NCI-H1436 treated with DMSO at 0.1 percent for 48 hours (cell line): ENCODE measurements around the gene FAM240B.

Source experiments
- DNase-seq: peaks from one replicate; lab custom pipeline; 2025; lab: John Stamatoyannopoulos, UW

The FAM240B gene

DNA sequence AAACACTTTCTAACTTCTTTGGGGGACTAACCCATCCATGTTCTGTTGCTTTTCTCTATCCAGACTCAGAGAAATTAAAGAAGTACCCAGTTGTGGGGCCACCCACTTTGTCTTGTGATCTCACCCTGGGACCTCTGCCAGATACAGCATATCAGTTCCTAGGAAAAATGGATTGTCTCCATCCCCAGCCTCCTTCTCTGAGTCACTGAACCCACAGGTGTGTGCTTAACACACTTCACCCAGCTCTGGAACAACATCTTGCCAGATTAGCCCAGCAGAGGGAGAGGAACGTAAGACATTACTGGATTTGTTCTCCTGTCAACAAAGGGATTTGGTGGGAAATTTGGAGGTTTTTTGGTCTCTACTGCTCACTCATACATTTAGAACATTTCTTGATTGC, 19.2 kb downstream of the FAM240B start:
- no peak for DNase-seq

DNA sequence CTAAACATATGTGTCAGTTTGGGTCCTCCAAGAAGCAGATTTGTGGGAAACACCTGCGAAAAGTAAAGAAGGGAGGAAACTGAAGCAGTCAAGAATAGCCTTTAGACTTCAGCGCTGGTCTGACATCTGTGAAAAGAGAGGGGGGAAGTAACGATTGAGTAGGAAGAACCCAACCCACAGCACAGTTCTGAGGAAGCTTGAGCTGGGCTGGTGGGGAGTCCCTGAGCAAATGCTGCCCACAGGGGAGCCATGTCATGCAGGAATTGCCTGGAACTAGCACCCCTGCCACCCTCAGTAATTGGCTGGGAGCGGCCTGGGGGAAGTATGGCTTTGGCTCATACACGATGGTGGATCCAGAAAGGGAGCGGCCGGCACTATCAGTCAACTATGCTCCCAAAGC, 20.6 kb downstream of the FAM240B start:
- DNase-seq: no peak

DNA sequence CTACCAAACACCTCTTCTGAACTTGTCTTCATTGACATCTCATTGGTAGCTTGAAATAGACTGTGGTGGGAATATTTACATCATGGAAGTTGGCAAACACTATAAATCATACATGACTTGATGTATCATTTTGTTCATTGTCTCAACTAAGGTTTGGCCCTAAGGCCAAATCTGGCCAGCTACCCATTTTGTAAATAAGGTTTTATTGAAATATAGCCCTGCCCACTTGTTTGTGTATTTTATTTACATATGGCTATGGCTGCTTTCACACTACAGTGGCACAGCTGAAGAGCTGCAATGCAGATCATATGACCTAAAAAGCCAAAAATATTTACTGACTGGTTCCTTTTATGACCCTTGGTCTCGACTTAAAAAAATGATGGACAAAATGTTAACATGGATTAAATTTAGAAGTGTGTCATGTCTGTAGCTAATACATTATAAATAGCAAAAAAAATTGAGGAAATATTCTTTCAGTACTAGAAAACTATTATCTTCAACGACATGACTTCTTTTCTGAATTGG, 22.1 kb downstream of the FAM240B start:
- no peak for DNase-seq

DNA sequence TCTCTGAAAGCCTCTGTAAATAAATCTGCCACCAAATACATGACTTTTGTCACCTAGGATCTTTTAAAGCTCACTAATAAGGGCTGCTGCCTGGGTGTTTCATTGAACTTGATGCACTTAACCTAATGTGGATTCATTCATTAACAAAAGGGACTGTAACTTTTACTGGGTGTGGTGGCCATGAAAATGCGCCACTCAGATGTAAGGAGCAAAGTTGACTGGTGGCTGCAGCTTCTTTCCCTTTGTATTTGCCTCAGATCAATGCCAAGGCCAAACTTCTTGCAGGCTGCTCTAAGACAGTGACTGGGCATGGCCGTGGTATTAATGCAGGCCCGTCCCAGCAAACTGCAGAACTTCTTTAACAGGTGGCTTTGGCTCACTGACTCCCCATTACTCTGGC, 22.9 kb downstream of the FAM240B start:
- no peak for DNase-seq

- DNase-seq: no peak
Measured at GRCh38 chr9:38694676-38695075, 25.3 kb downstream of the FAM240B start.

- no peak for DNase-seq
Measured at GRCh38 chr9:38692707-38693106, 27.2 kb downstream of the FAM240B start.

- no peak for DNase-seq
Measured at GRCh38 chr9:38690574-38690973, 29.4 kb downstream of the FAM240B start.

- no peak for DNase-seq
Measured at GRCh38 chr9:38689678-38690077, 30.3 kb downstream of the FAM240B start.

- no peak for DNase-seq
Measured at GRCh38 chr9:38687992-38688391, 31.9 kb downstream of the FAM240B start.

GRCh38 chr9:38687389-38687842, 32.5 kb downstream of the FAM240B start:
- DNase-seq: no peak

- DNase-seq: no peak
Measured at GRCh38 chr9:38686933-38687332, 33.0 kb downstream of the FAM240B start.

- no peak for DNase-seq
Measured at GRCh38 chr9:38685535-38685934, 34.4 kb downstream of the FAM240B start.

GRCh38 chr9:38683336-38683735, 36.6 kb downstream of the FAM240B start:
- no peak for DNase-seq

- no peak for DNase-seq
Measured at GRCh38 chr9:38682713-38683112, 37.2 kb downstream of the FAM240B start.

DNA sequence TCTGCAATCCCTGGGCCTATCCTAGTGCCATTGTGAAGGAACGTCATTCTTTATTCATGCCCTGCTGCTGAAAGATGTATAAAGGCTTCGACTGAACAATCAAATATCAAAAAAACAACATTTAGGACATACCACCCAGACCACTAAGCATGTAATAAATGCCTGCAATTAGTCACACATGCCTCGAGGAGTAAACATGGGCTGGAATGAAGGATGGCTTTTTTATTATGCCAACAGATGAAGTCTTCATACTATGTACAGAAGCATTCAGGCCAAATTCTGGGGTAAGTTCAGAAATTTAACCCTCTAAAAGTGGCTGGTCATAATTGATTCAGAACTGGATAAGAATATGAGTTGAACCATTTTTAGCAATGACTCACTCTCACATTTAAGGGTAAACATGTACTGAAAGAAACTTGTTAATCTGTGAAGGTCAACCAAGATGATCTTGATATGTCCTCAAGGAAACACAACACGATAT, 38.1 kb downstream of the FAM240B start:
- no peak for DNase-seq

GRCh38 chr9:38680837-38681445, 39.0 kb downstream of the FAM240B start:
- no peak for DNase-seq

DNA sequence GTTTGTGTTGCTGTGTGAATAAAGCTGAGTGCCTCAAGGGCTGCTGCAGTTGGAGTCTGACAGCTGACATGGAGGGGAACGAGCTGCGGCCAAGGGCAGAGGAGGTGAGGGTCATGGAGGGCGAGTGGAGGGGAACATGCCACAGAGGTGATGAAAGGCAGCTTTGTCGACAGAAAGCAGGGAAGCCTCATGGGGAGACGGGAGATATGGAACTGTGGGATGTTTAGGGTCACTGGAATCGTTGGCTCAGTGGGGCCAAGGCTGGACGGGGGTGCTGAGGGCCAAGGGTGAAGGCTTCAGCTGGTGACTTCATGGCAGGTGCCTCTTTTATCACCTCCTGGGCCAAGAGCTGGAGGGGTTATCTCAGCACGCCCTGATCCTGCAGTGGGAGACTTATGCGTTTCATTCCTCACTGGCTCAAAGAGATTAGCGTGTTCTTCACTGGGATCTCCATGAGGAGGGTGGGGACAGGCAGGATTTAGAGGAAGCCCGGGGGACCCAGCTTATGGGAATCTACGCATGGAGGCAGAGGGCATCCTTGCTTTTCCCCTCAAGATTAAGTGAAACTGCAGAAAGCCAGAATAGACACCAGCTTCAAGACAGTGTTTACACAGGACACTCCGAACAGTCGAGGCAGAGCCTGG, 42.2 kb downstream of the FAM240B start:
- no peak for DNase-seq

DNA sequence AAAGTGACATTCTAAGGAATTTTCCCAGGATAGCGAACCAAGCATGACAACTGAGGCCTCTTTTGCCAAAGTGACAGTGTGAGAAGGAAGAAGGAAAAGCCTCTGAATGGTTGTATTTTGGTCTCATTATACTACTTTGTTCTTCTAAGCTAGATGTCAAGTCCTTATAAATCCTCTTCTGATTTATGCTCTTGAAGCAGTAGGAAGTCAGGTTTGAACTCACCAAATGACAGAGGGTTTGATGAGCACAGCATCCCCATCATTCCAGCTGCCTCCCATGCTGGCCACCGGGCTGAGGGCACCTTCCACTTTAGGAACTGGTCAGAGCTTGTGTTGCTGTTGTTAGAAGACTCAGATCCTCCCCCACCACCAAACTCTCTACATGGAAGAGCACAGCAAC, 44.1 kb downstream of the FAM240B start:
- DNase-seq: no peak

- no peak for DNase-seq
Measured at GRCh38 chr9:38675211-38675610, 44.7 kb downstream of the FAM240B start.

GRCh38 chr9:38673399-38674193, 46.3 kb downstream of the FAM240B start:
- DNase-seq: no peak

DNA sequence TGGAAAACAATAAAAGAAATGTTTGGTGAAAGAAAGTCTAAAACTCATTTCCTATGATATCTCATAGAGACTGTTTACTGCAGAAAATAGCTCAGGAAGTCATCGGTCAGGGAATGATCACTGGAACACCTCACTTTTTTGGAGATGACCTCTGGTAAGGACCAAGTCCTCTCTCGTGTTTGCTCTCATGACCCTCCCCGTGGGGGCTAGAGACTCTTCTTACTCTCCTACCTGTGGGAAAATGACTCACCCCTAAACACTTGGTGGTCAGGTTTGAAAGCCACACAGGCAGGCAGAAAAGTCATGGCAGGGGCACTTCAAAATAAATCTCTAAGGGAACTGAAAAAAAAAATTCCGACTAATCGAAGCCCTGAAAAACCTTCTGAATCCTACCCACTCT, 48.2 kb downstream of the FAM240B start:
- DNase-seq: no peak

GRCh38 chr9:38671372-38671731, 48.6 kb downstream of the FAM240B start:
- no peak for DNase-seq
